HUES64 (cell line): ENCODE results near the gene CASQ2. TPM values are rescaled to one million over a fixed set of nuclear protein-coding genes. Genes with fewer than 3 reads are reported as not detected.

ENCODE experiments used
- H3K27ac ChIP-seq: 2 replicates; pipeline ENCODE4 v1.7.0; 2013; ENCODE audit warnings: low read depth, low read length, inconsistent platforms
- H3K27me3 ChIP-seq: 2 replicates; pipeline ENCODE4 v1.6.1; 2013; ENCODE audit warnings: mild to moderate bottlenecking, low read length; ENCODE audit not compliant: insufficient read depth
- H3K36me3 ChIP-seq: 2 replicates; pipeline ENCODE4 v1.6.1; 2013; ENCODE audit warnings: mild to moderate bottlenecking, low read length; ENCODE audit not compliant: insufficient read depth
- H3K4me1 ChIP-seq: 2 replicates; pipeline ENCODE4 v1.6.1; 2013; ENCODE audit warnings: mild to moderate bottlenecking, low read length, moderate library complexity; ENCODE audit not compliant: insufficient read depth
- H3K4me3 ChIP-seq: 2 replicates; pipeline ENCODE4 v1.5.1; 2013; ENCODE audit warnings: mild to moderate bottlenecking, low read length, moderate library complexity
- H3K9ac ChIP-seq: 2 replicates; pipeline ENCODE4 v1.6.1; 2013; ENCODE audit warnings: mild to moderate bottlenecking, low read depth, low read length
- H3K9me3 ChIP-seq: 2 replicates; pipeline ENCODE4 v1.6.1; 2013; ENCODE audit warnings: low read depth, low read length; ENCODE audit not compliant: insufficient read depth
- WGBS: fragments of 150-250, 120-280 bp; methylation state at CpG from one replicate; pipeline ENCODE4 v1.1.7; 2013; ENCODE audit warnings: missing lambda C conversion rate; 5-methylcytosine and 5-hydroxymethylcytosine counted together
- polyA plus RNA-seq, 2 experiments: library from polyadenylated mRNA; stranded (reverse); fragments of 50-300 nt; gene quantifications; one replicate each; pipeline ENCODE4 v1.2.3, GENCODE V29; 2013

CASQ2 gene
- polyA plus RNA-seq (2013, experiment 1 of 2) = not detected
- 0.13 TPM for polyA plus RNA-seq (2013, experiment 2 of 2)

GRCh38 chr1:115768549-115768948 lies at the start of gene CASQ2:
TSS of gene CASQ2 (minus strand) at chr1:115768714. CDS start at chr1:115768541, 173 bp downstream.
- Histone ChIP-seq H3K36me3 (no peaks in the 10 kb centered on the region), H3K4me1 (peaks cover 5% of the 10 kb centered on the region; the same call in 1 of the 2 replicates)
- WGBS = 90% methylated on average over 8 of the region's 8 CpGs

GRCh38 chr1:115815694-115816093 lies 47.2 kb upstream of the CASQ2 start:
- WGBS = 96% methylated on average over 3 of the region's 3 CpGs
- H3K9ac ChIP-seq = no peak overlapping the region
- no peaks in the 10 kb centered on the region for H3K4me1 ChIP-seq
- H3K4me3 ChIP-seq = no peak overlapping the region
- no peaks in the 10 kb centered on the region for H3K27me3 ChIP-seq
- no peak overlapping the region for H3K27ac ChIP-seq
- H3K9me3 ChIP-seq = no peaks in the 10 kb centered on the region
- no peaks in the 10 kb centered on the region for H3K36me3 ChIP-seq

More at GRCh38 chr1:115768549-115768948, at the start of gene CASQ2:
- H3K9me3 ChIP-seq = no peaks in the 10 kb centered on the region
- no peak within 1 kb of the TSS for H3K4me3 ChIP-seq
- H3K27me3 ChIP-seq = no peaks in the 10 kb centered on the region
- H3K27ac ChIP-seq = no peak within 1 kb of the TSS
- H3K9ac ChIP-seq = no peak within 1 kb of the TSS

GRCh38 chr1:115814685-115815398 lies 46.3 kb upstream of the CASQ2 start:
- no peaks in the 10 kb centered on the region for H3K4me1 ChIP-seq
- H3K9me3 ChIP-seq = no peaks in the 10 kb centered on the region
- no peaks in the 10 kb centered on the region for H3K27me3 ChIP-seq
- no peak overlapping the region for H3K27ac ChIP-seq
- 91% methylated on average over 4 of the region's 4 CpGs for whole genome bisulfite sequencing
- no peak overlapping the region for H3K9ac ChIP-seq
- H3K36me3 ChIP-seq = no peaks in the 10 kb centered on the region
- no peak overlapping the region for H3K4me3 ChIP-seq

GRCh38 chr1:115813727-115814126 lies 45.2 kb upstream of the CASQ2 start:
- no peaks in the 10 kb centered on the region for H3K9me3 ChIP-seq
- 95% methylated on average over 1 of the region's 1 CpG for WGBS
- H3K27me3 ChIP-seq = no peaks in the 10 kb centered on the region
- H3K9ac ChIP-seq = no peak overlapping the region
- H3K27ac ChIP-seq = no peak overlapping the region
- H3K36me3 ChIP-seq = no peaks in the 10 kb centered on the region
- no peaks in the 10 kb centered on the region for H3K4me1 ChIP-seq
- no peak overlapping the region for H3K4me3 ChIP-seq

GRCh38 chr1:115811140-115811828 lies 42.8 kb upstream of the CASQ2 start:
- no peak overlapping the region for H3K27ac ChIP-seq
- no peaks in the 10 kb centered on the region for H3K27me3 ChIP-seq
- no peaks in the 10 kb centered on the region for H3K4me1 ChIP-seq
- no peaks in the 10 kb centered on the region for H3K9me3 ChIP-seq
- 71% methylated on average over 3 of the region's 3 CpGs for WGBS
- no peaks in the 10 kb centered on the region for H3K36me3 ChIP-seq
- H3K4me3 ChIP-seq = no peak overlapping the region
- H3K9ac ChIP-seq = no peak overlapping the region

- no peaks in the 10 kb centered on the region for H3K9me3 ChIP-seq
- no peaks in the 10 kb centered on the region for H3K4me1 ChIP-seq
- H3K36me3 ChIP-seq = no peaks in the 10 kb centered on the region
- 94% methylated on average over 2 of the region's 2 CpGs for WGBS
- no peak overlapping the region for H3K4me3 ChIP-seq
- no peaks in the 10 kb centered on the region for H3K27me3 ChIP-seq
- no peak overlapping the region for H3K27ac ChIP-seq
- no peak overlapping the region for H3K9ac ChIP-seq
Measured at GRCh38 chr1:115810609-115811008, 42.1 kb upstream of the CASQ2 start.

- H3K4me1 ChIP-seq = no peaks in the 10 kb centered on the region
- 98% methylated on average over 2 of the region's 2 CpGs for WGBS
Measured at GRCh38 chr1:115809847-115810246, 41.3 kb upstream of the CASQ2 start.

GRCh38 chr1:115809076-115809475 lies 40.6 kb upstream of the CASQ2 start:
- Histone ChIP-seq H3K27me3 (no peaks in the 10 kb centered on the region), H3K4me3 (no peak overlapping the region), H3K9me3 (peaks cover 4% of the 10 kb centered on the region; the same call in 1 of the 2 replicates), H3K27ac (no peak overlapping the region), H3K36me3 (no peaks in the 10 kb centered on the region), H3K9ac (no peak overlapping the region), H3K4me1 (no peaks in the 10 kb centered on the region)

More at GRCh38 chr1:115809847-115810246, 41.3 kb upstream of the CASQ2 start:
- no peaks in the 10 kb centered on the region for H3K36me3 ChIP-seq
- H3K27me3 ChIP-seq = no peaks in the 10 kb centered on the region
- no peak overlapping the region for H3K4me3 ChIP-seq
- H3K9me3 ChIP-seq = no peaks in the 10 kb centered on the region
- H3K9ac ChIP-seq = no peak overlapping the region
- no peak overlapping the region for H3K27ac ChIP-seq

GRCh38 chr1:115807723-115808122 lies 39.2 kb upstream of the CASQ2 start:
- Histone ChIP-seq H3K4me1 (no peaks in the 10 kb centered on the region), H3K4me3 (no peak overlapping the region), H3K27ac (no peak overlapping the region), H3K36me3 (no peaks in the 10 kb centered on the region), H3K9ac (no peak overlapping the region), H3K9me3 (peaks cover 5% of the 10 kb centered on the region; the same call in 1 of the 2 replicates), H3K27me3 (no peaks in the 10 kb centered on the region)
- 20% methylated on average over 2 of the region's 2 CpGs for WGBS

- Histone ChIP-seq H3K4me3 (no peak overlapping the region), H3K27ac (no peak overlapping the region), H3K36me3 (no peaks in the 10 kb centered on the region), H3K9ac (no peak overlapping the region), H3K9me3 (peaks cover 5% of the 10 kb centered on the region; the same call in 1 of the 2 replicates), H3K27me3 (no peaks in the 10 kb centered on the region), H3K4me1 (no peaks in the 10 kb centered on the region)
- WGBS = 87% methylated on average over 1 of the region's 1 CpG
Measured at GRCh38 chr1:115805597-115805996, 37.1 kb upstream of the CASQ2 start.

- no peaks in the 10 kb centered on the region for H3K27me3 ChIP-seq
- WGBS = 99% methylated on average over 2 of the region's 2 CpGs
- no peak overlapping the region for H3K4me3 ChIP-seq
- peaks cover 3% of the 10 kb centered on the region for H3K4me1 ChIP-seq
- no peak overlapping the region for H3K27ac ChIP-seq
- H3K9me3 ChIP-seq = peaks cover 5% of the 10 kb centered on the region; the same call in 1 of the 2 replicates
- H3K9ac ChIP-seq = no peak overlapping the region
- H3K36me3 ChIP-seq = no peaks in the 10 kb centered on the region
Measured at GRCh38 chr1:115802416-115802815, 33.9 kb upstream of the CASQ2 start.
